Measurements from ENCODE around the gene ANKLE1.

Gene ANKLE1

GRCh38 chr19:17327068-17327653 is 45.5 kb downstream of the ANKLE1 start:
- H3K4me3 ChIP-seq (ENCODE audit: control insufficient read depth, low read depth, low read length), result no peak overlapping the region
- no peak for DNase-seq (ENCODE audit: low read depth)
- no peak for TF ChIP-seq CTCF (conservative IDR thresholded peaks at IDR 0.05; ENCODE audit: control insufficient read depth, insufficient read depth, low read depth, low read length)

- DNase-seq (ENCODE audit: low read depth), result no peak
- TF ChIP-seq CTCF (conservative IDR thresholded peaks at IDR 0.05; ENCODE audit: control insufficient read depth, insufficient read depth, low read depth, low read length), result no peak
- H3K4me3 ChIP-seq (ENCODE audit: control insufficient read depth, low read depth, low read length), result no peak overlapping the region
These were observed 46.2 kb downstream of the ANKLE1 start for GRCh38 chr19:17327654-17328516.

- TF ChIP-seq CTCF (conservative IDR thresholded peaks at IDR 0.05; ENCODE audit: control insufficient read depth, insufficient read depth, low read depth, low read length), result no peak
- DNase-seq (ENCODE audit: low read depth), result no peak
- H3K4me3 ChIP-seq (ENCODE audit: control insufficient read depth, low read depth, low read length), result no peak overlapping the region
These were observed 47.0 kb downstream of the ANKLE1 start for GRCh38 chr19:17328517-17329365.

GRCh38 chr19:17329366-17330261 is 47.9 kb downstream of the ANKLE1 start:
- DNase-seq (ENCODE audit: low read depth), result no peak
- H3K4me3 ChIP-seq (ENCODE audit: control insufficient read depth, low read depth, low read length), result no peak overlapping the region
- no peak for TF ChIP-seq CTCF (conservative IDR thresholded peaks at IDR 0.05; ENCODE audit: control insufficient read depth, insufficient read depth, low read depth, low read length)

- TF ChIP-seq CTCF (conservative IDR thresholded peaks at IDR 0.05; ENCODE audit: control insufficient read depth, insufficient read depth, low read depth, low read length), result no peak
These were observed 48.8 kb downstream of the ANKLE1 start for GRCh38 chr19:17330262-17331044.

More at GRCh38 chr19:17330262-17331044, 48.8 kb downstream of the ANKLE1 start:
- no peak for DNase-seq (ENCODE audit: low read depth)
- H3K4me3 ChIP-seq (ENCODE audit: control insufficient read depth, low read depth, low read length), result no peak overlapping the region

All from fibroblast of mammary gland (primary cell).